Measurements from ENCODE around the gene LCN10. TPM values are rescaled to one million over a fixed set of nuclear protein-coding genes. Genes with fewer than 3 reads are reported as not detected.

LCN10 gene
- total RNA-seq, 1 experiment from 2014 or later, result 1.5 TPM

DNA sequence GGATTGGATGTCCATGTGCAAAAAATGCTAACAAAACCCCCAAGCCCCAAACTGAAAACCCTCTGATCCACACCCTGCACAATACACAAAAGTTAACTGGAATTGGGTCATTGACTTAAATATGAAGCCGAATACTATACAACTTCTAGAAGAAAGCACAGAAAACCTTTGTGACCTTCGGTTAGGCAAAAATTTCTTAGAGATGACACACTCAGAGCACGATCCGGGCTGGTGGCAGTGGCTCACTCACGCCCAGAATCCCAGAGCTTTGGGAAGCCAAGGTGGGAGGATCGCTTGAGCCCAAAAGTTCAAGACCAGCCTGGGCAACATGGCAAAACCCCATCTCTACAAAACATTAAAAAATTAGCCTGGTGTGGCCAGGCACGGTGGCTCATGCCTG, 32.2 kb downstream of the LCN10 start:
- Histone ChIP-seq H3K14ac (ENCODE audit: insufficient read depth, low read length) (no peak overlapping the region), H2BK12ac (ENCODE audit: insufficient read length, low read depth, low read length) (no peak overlapping the region), H2AFZ (ENCODE audit: low read length) (no peak overlapping the region), H4K91ac (ENCODE audit: insufficient read length, low read depth, low read length) (no peak overlapping the region), H3K79me1 (ENCODE audit: insufficient read depth, low read depth, low read length, poor library complexity, severe bottlenecking) (peaks cover 8% of the 10 kb centered on the region), H4K20me1 (ENCODE audit: control insufficient read depth, insufficient read depth, insufficient read length) (no peaks in the 10 kb centered on the region), H2BK5ac (ENCODE audit: insufficient read length, low read length) (no peak overlapping the region), H3K18ac (ENCODE audit: insufficient read length, low read depth, low read length) (no peak overlapping the region), H2BK120ac (ENCODE audit: low read depth, low read length, poor library complexity, severe bottlenecking) (no peak overlapping the region), H3K23ac (ENCODE audit: insufficient read length, low read depth, low read length) (no peak overlapping the region), H3K4ac (ENCODE audit: low read depth, low read length) (no peak overlapping the region), H4K5ac (ENCODE audit: insufficient read length, low read depth, low read length) (no peak overlapping the region), H3K4me2 (ENCODE audit: insufficient read depth, insufficient read length, low read length) (no peak overlapping the region), H4K8ac (replicated peaks; ENCODE audit: insufficient read length, low read depth, low read length) (no peak overlapping the region), H3T11ph (ENCODE audit: low read length) (no peak overlapping the region), H3K27me3 (ENCODE audit: insufficient read depth, low read length) (no peaks in the 10 kb centered on the region), H3K9ac (ENCODE audit: extremely low read depth, insufficient read length, low read length) (no peak overlapping the region), H3K9me3 (ENCODE audit: control insufficient read depth, low read depth, low read length) (no peaks in the 10 kb centered on the region), H3K79me2 (ENCODE audit: insufficient read depth, low read length) (peaks cover 4% of the 10 kb centered on the region; the same call in 1 of the 2 replicates), H2BK15ac (ENCODE audit: low read depth, low read length) (no peak overlapping the region), H3K56ac (ENCODE audit: insufficient read length, low read depth, low read length) (no peak overlapping the region), H2BK20ac (ENCODE audit: low read depth, low read length, poor library complexity, severe bottlenecking) (no peak overlapping the region), H2AK5ac (ENCODE audit: insufficient read length, low read length) (no peak overlapping the region), H3K4me1 (ENCODE audit: insufficient read depth, low read length) (no peaks in the 10 kb centered on the region; the same call in 1 of the 2 replicates), H3K23me2 (ENCODE audit: insufficient read length, low read depth, low read length, poor library complexity, severe bottlenecking) (peaks cover 12% of the 10 kb centered on the region), H3K27ac (ENCODE audit: insufficient read length, low read depth, low read length) (no peak overlapping the region)
- no peak for DNase-seq
- H3K4me3 Mint-ChIP-seq, result no peak overlapping the region; a peak in 1 of 5 replicates
- H3K4me1 Mint-ChIP-seq, result peaks cover 3 to 10% of the 10 kb centered on the region in 2 experiments
- H3K9me3 Mint-ChIP-seq, result no peaks in the 10 kb centered on the region
- H3K27me3 Mint-ChIP-seq (ENCODE audit: low read depth), result peaks cover 50% of the 10 kb centered on the region
- no peaks in the 10 kb centered on the region for H3K36me3 Mint-ChIP-seq (ENCODE audit: insufficient read depth in 1 of 3, low read depth in 3 of 3)
- WGBS (ENCODE audit: extremely low coverage, insufficient read length, low lambda C conversion rate), result no CpG with 5 or more reads among the region's 7 CpGs
- TF ChIP-seq, protein P1, sequence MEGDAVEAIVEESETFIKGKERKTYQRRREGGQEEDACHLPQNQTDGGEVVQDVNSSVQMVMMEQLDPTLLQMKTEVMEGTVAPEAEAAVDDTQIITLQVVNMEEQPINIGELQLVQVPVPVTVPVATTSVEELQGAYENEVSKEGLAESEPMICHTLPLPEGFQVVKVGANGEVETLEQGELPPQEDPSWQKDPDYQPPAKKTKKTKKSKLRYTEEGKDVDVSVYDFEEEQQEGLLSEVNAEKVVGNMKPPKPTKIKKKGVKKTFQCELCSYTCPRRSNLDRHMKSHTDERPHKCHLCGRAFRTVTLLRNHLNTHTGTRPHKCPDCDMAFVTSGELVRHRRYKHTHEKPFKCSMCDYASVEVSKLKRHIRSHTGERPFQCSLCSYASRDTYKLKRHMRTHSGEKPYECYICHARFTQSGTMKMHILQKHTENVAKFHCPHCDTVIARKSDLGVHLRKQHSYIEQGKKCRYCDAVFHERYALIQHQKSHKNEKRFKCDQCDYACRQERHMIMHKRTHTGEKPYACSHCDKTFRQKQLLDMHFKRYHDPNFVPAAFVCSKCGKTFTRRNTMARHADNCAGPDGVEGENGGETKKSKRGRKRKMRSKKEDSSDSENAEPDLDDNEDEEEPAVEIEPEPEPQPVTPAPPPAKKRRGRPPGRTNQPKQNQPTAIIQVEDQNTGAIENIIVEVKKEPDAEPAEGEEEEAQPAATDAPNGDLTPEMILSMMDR (conservative IDR thresholded peaks at IDR 0.05), result no peak
- H3K27ac Mint-ChIP-seq, result no peak overlapping the region
